ENCODE results near the gene HOXB8.

Gene HOXB8

GRCh38 chr17:48610282-48611211, 4.5 kb downstream of the HOXB8 start, which contains the start of gene HOXB7:
HOXB7 (minus strand) TSS chr17:48611017; CDS start chr17:48610918, 99 bp downstream.
- peak; percentile 84 for DNase-seq (ENCODE audit: low spot score)
- FAIRE-seq = no peak

DNA sequence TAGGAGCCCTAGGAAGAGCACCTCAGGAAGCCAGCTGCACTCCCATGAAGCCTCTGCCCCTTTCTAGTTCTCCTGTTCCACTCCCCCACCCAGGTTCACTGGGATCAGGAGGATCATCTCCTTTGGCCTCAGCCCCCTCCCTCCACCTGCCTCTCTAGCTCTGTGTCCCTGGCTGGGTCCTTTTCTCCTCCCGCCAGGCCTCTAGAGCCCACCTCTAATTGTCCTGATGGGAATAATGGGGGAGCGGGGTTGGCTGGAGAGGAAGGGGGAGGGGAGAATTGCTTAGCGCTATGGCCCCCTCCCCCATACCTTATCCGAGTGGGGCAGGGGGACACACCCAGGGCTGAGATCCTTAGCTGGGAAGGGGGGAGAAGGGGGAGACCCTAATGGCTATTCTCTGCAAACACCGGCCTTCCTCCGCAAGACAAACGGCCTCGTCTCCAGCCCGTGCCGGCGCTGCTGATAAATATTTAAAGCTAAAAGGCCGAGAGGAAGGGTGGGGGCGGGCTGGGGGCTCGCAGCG, 5.3 kb downstream of the HOXB8 start:
- FAIRE-seq (no peak), DNase-seq (ENCODE audit: low spot score) (no peak)

- DNase-seq (ENCODE audit: low spot score) = no peak
- no peak for FAIRE-seq
Measured at GRCh38 chr17:48609033-48609432, 6.1 kb downstream of the HOXB8 start.

DNA sequence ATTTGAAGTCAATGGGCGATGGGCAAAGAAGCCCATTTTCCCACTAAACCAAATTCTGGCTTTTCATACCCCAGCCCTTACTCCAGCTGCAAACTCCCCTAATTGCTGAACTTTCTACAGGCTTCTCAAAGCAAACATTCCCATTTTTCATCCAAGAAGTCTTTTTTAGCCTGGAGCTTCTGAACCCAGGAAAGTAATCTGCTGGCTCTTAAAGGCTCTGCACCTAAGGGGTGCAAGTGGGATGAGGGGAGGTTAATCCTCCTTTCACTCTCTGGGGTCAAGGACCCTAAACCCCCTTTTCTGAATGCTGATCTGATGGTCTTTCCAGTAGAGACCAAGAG, 6.6 kb downstream of the HOXB8 start:
- FAIRE-seq (no peak), DNase-seq (ENCODE audit: low spot score) (no peak)

- no peak for FAIRE-seq
Measured at GRCh38 chr17:48606892-48607614, 8.0 kb downstream of the HOXB8 start.

DNA sequence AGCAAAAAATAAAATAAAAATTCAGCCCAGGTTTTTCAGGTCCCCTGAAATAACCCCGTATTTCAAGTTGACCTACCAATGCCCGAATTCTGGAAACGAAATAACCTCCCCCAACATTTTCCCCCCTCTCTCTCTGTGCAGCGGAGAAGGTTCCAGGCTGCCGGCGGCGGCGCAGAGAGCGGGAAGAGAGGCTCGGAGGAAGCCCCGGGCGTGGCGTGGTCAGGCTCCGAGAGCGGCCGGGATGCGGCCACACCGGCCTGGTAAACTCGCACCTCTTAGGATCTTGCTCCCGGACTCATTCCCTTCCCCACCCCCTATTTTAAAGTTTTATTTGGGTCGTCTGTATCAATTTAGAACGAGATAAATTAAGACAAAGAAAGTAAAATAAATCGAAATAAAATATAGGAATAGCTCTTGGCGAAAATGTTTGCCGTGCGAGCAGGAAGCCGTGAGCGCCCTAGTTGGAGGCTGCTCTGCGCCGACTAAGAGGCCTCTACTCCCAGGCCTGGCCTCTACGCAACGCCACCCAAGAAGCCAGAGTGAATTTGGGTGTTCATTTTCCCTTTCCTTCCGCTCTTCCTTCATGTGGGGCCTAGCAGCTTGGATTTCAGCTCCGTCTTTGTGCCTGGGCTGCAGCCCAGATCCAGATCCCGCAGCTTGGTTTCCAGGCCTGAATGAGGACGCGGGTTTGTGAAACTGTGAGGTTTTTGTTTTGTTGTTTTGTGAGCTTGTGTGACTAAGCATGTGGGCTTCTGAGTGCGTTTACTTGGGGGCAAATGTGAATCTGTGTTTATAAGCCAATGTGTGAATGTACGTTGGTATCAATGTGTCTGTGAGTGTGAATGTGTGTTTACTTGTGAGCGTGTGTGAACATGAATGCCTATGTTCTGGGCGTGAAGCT, 8.9 kb downstream of the HOXB8 start:
- no peak for FAIRE-seq
- no peak for DNase-seq (ENCODE audit: low spot score)

More at GRCh38 chr17:48606892-48607614, 8.0 kb downstream of the HOXB8 start:
- DNase-seq (ENCODE audit: low spot score) = no peak

GRCh38 chr17:48605409-48605919, 9.6 kb downstream of the HOXB8 start:
- no peak for DNase-seq (ENCODE audit: low spot score)
- no peak for FAIRE-seq

DNA sequence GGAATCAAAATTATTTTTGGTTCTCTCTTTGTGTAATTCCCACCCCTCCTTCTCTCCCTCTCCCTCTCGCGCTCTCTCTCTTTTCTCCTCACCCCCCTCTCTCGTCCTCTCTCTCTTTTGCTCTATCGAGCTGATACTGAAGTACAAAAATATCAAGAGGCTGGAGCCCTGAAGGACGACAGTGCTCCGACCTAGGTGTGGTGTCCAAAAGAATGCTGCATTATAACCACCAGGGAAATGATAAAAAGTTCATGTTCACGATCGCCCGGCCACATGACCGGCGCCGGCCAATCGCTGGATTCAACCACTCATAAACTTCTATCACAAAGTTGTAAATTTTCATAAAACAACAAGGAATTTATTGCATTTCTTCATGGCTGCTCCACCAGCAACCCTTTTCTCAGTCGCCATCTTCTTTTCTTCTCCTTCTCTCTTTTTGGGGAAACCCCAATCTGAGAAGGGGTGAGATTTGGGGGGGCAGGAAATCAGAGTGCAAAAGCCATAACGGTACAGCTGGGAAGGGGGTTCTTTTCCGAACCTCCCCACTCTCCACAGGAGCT, 10.2 kb downstream of the HOXB8 start, which contains the start of gene HOXB6:
Gene HOXB6 (minus strand): TSS at position 217 of the 560 bp plus-strand sequence. CDS start 6,836 bp downstream, outside the sequence.
- FAIRE-seq (no peak), DNase-seq (ENCODE audit: low spot score) (peak; percentile 70)

GRCh38 chr17:48603959-48604769, 10.9 kb downstream of the HOXB8 start:
- DNase-seq (ENCODE audit: low spot score) (peak; percentile 79), FAIRE-seq (peak; percentile 56)

- FAIRE-seq (no peak), DNase-seq (ENCODE audit: low spot score) (no peak)
Measured at GRCh38 chr17:48601539-48602425, 13.3 kb downstream of the HOXB8 start.

- DNase-seq (ENCODE audit: low spot score) (no peak), FAIRE-seq (no peak)
Measured at GRCh38 chr17:48601207-48601538, 13.9 kb downstream of the HOXB8 start.

- DNase-seq (ENCODE audit: low spot score) (no peak), FAIRE-seq (no peak)
Measured at GRCh38 chr17:48600244-48601098, 14.6 kb downstream of the HOXB8 start.

GRCh38 chr17:48599354-48599753, 15.7 kb downstream of the HOXB8 start:
- DNase-seq (ENCODE audit: low spot score) (no peak), FAIRE-seq (peak; percentile 50)

GRCh38 chr17:48598736-48599135, 16.4 kb downstream of the HOXB8 start:
- FAIRE-seq (no peak), DNase-seq (ENCODE audit: low spot score) (no peak)

GRCh38 chr17:48597778-48598631, 17.1 kb downstream of the HOXB8 start:
- DNase-seq (ENCODE audit: low spot score) = no peak
- FAIRE-seq = no peak

- no peak for FAIRE-seq
Measured at GRCh38 chr17:48597528-48597777, 17.6 kb downstream of the HOXB8 start.

More at GRCh38 chr17:48597528-48597777, 17.6 kb downstream of the HOXB8 start:
- DNase-seq (ENCODE audit: low spot score) = no peak

Data from urothelium cell line (cell line).